ENCODE measurements around the gene SVOP.
"Not testable (repeated sequence)": the region's sequence is repeated elsewhere in the genome, so short reads cannot be mapped to it uniquely, and the experiment has no call there.

Gene SVOP

DNA sequence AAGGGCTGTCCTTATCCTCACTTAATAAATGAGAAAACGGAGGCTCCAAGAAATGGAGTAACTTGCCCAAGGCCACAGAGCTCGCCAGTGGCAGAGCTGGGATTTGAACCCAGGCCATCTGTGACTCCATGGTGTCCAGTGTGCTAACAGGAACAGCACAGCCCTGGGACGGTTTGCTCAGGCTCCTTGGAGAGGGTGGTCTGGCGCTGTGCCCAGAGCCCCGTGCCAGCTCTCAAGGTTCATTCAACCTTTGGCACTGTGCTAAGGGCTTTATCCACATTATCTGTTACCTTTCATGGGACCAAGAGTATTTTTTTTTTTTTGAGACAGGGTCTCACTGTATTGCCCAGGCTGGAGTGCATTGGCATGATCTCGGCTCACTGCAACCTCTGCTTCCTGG, 132.8 kb downstream of the SVOP start:
- no peak for DNase-seq (ENCODE audit: low read depth)

GRCh38 chr12:108886873-108887629, 133.8 kb downstream of the SVOP start:
- DNase-seq (ENCODE audit: low read depth) = no peak

DNA sequence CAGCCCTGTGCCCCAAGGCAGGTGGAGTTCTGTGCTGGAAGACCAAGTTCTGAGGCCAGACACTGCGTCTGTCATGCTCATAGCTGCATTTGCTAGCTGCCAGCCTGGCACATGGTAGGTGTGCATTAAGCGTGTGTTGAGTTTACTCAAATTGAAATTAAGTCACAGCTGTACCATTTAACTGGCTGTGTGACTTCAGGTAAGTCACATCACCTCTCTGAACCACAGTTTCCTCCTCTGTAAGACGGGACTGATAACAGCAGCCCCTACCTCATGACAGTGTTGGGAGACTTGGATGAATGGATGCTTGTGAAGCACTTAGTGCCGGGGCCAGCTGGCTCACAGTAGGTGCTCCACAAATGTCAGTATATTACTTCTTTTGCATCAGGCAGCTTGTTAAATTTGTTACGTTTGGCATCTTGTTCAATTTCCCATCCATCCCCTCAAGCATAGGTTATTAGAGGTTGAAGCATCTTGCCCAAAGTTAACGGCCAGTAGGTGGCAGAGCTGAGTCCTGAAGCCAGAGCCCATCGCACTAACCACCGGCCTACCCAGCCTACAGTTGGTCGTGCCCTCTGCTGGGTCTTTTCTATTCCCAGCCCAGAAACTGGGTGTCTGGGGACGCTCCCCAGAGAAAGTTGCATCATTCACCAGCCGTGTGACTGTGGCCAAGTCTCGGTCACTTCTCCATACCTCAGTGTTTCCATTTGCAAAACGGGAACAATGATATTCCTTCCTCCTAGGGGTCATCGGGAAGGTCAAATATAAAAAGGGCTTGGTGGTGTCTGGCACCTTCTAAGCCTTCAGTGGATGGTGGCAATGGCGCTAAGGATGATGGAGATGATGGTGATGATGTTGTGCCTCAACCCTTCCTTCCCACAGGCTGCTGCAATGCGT, 136.5 kb downstream of the SVOP start:
- peak; percentile 27 for DNase-seq (ENCODE audit: low read depth)

GRCh38 chr12:108881953-108882352, 138.9 kb downstream of the SVOP start:
- no peak for DNase-seq (ENCODE audit: low read depth)

DNA sequence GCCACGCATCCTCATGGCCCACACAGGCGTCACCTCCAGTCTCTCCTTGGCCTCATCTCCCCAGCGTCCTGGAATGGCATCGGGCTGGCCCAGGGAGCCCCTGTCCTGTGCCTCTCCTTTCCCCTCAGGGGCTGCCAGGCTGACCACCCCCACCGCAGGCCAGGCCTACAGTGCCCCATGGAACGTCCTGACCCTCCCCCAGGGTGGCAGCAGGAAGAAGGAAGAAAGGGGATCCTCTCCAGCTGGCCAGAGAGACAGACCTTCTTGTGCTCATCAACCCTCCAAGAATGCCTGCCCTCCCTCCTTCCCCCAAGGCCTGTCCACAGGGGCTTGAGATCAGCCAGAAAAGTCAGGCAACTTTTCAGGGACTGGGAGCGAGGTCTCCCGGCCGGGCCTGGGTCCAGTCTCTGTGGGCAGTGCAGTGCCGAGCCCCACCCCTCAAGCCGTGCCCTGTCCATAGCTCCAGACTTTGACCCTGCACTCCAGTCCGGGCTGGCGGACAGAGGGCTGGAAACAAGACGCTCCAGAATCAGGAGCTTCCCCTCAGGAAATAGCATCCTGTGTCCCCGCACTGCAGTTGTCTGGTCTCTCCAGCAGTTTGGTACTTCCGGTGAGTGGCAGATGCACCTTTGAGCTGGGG, 141.1 kb downstream of the SVOP start, which contains the start of gene DAO:
Gene DAO (plus strand): TSS at position 478 of the 640 bp plus-strand sequence. CDS start 4,915 bp downstream, outside the sequence.
- no peak for DNase-seq (ENCODE audit: low read depth)

DNA sequence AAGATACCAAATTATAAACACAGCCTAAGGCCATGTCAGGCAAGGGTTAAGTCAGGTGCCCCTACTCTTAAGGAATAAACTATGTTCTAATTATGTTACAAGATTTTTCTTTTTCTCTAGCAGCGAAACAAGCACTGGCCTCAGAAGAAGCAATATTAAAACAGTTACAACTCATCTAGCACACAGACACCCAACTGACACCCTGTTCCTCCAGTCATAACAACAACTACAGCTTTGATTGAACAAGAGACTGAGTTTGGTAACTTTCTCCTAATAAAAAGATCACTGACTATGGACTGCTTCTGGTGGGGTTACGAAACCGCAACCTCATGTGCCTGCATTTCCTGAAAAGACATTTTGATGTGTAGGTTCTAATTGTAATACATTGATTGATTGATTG, 144.3 kb downstream of the SVOP start:
- DNase-seq (ENCODE audit: low read depth) = no peak

DNA sequence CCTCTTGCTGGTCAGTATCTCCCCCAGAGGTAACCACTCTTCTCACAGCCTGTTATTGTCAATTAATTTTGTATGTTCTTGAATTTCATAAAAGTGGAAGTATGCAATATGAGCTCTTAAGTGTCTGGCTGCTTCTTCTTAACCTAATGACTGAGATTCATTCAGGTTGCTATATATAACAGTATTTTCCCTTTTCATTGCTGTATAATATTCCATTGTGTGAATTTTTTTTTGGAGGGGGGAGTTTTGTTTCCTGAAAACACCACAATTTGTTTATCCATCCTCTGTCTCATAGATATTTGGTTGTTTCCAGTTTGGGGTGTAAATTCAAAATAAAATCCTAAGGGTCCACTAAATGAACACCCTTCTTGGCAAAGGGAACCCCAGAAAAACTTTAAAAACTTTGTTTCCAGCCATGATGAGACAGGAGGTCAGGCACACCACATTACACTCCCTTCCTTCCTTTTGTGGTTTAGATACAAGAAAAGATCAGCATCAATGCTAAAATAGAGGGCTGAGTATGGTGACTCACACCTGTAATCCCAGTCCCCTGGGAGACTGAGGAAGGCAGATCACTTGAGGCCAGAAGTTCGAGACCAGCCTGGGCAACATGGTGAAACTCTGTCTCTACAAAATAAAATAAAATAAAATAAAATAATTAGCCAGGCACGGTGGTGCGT, 145.0 kb downstream of the SVOP start:
- no peak for DNase-seq (ENCODE audit: low read depth)

GRCh38 chr12:108875280-108875679, 145.6 kb downstream of the SVOP start:
- no peak for DNase-seq (ENCODE audit: low read depth)

GRCh38 chr12:108868781-108869180, 152.1 kb downstream of the SVOP start:
- DNase-seq (ENCODE audit: low read depth) = no peak

GRCh38 chr12:108866083-108866482, 154.8 kb downstream of the SVOP start:
- not testable (repeated sequence) for DNase-seq (ENCODE audit: low read depth)

DNA sequence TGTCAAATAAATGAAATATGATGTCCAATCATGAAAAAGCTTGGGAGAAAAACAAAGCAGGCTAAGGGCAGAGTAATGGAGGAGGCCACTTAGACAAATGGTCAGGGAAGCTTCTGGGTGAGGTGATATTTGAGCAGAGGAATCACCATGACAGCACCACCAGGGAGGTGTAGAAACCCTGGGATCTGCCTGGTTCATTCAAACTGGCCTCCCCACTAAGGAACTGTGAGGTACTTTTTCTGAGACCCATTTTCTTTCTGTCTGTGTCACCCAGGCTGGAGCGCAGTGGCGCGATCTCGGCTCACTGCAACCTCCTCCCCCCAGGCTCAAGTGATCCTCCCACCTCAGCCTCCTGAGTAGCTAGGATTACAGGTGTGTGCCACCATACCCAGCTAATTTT, 155.7 kb downstream of the SVOP start:
- DNase-seq (ENCODE audit: low read depth) = no peak

DNA sequence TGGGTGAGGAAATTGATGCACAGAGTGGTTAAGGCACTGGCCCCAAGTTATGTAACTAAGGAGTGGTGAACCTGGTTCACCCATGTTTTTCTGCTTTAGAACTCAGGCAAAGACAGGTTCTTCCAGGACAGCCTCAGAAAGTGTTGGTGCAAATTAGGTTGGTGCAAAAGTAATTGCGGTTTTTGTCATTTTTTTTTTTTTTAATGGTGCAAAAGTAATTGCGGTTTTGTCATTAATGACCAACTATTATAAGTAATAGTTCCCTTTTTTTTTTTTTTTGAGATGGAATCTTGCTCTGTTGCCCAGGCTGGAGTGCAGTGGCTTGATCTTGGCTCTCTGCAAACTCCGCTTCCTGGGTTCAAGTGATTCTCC, 158.3 kb downstream of the SVOP start:
- DNase-seq (ENCODE audit: low read depth) = no peak

DNA sequence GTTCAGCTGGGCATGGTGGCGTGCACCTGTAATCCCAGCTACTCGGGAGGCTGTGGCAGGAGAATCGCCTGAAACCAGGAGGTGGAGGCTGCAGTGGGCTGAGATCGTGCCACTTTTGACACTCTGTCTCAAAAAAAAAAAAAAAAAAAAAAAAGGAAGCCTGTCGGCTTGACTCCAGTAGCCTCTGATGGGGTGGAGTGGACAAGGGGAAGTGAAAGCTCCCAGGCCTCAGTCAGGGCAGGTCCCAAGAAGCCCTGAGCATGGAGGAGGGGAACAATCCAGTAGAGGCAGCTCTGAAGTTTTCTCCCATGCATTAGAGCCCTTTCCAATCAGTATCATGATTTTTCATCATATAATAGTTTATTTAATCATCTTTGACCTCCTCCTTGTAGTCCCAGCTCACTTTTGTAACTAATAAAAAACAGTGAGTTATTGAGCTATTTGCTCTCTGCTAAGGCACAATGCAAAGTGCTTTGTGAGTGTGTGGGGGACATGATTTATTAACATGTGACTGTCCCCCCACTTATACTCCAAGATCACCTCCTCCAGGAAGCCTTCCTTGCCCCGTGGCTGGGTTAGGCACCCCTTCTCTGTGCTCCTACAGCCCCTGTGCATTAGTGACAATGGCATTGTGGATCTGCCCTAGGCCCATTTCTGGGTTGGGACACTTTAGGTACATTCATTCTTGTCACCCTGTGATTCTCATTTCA, 158.8 kb downstream of the SVOP start:
- DNase-seq (ENCODE audit: low read depth) = no peak

GRCh38 chr12:108860443-108860842, 160.4 kb downstream of the SVOP start:
- DNase-seq (ENCODE audit: low read depth) = no peak

DNA sequence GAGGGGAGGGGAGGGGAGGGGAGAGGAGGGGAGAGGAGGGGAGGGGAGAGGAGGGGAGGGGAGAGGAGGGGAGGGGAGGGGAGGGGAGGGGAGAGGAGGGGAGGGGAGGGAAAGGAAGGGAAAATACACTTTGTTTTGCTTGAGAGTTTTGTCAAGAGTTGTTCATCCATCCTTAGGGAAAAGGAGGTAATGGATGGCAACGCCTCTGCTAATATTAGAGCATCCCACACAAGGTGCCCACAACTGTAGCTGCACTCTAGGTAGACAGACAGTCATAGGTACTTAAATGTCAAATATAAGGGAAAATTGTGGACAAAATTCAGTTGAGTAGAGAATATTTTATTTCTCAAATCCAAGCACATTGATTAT, 161.0 kb downstream of the SVOP start:
- DNase-seq (ENCODE audit: low read depth) = no peak

DNA sequence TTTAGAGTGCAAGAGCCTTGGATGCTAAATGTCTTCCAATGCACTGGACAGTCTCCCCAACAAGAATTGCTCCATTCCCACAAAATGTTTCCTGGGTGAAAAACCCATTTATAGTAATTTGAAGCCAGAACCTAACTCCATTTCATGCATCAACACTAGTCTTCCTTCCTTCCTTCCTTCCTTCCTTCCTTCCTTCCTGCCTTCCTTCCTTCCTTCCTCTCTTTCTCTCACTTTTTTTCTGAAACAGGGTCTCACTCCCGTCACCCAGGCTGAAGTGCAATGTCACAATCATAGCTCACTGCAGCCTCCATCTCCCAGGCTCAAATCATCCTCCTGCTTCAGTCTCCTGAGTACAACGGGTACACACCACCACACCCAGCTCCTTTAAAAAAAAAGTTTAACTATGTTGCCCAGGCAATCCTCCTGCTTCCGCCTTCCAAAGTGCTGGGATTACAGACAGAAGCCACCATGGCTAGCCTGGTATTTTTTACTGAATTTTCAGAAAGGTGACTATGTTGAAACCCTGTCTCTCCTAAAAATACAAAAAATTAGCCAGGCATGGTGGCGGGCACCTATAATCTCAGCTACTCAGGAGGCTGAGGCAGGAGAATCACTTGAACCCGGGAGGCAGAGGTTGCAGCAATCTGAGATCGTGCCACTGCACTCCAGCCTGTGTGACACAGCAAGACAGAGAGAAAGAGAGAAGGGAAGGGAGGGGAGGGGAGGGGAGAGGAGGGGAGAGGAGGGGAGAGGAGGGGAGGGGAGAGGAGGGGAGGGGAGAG, 161.5 kb downstream of the SVOP start:
- not testable (repeated sequence) for DNase-seq (ENCODE audit: low read depth)

DNA sequence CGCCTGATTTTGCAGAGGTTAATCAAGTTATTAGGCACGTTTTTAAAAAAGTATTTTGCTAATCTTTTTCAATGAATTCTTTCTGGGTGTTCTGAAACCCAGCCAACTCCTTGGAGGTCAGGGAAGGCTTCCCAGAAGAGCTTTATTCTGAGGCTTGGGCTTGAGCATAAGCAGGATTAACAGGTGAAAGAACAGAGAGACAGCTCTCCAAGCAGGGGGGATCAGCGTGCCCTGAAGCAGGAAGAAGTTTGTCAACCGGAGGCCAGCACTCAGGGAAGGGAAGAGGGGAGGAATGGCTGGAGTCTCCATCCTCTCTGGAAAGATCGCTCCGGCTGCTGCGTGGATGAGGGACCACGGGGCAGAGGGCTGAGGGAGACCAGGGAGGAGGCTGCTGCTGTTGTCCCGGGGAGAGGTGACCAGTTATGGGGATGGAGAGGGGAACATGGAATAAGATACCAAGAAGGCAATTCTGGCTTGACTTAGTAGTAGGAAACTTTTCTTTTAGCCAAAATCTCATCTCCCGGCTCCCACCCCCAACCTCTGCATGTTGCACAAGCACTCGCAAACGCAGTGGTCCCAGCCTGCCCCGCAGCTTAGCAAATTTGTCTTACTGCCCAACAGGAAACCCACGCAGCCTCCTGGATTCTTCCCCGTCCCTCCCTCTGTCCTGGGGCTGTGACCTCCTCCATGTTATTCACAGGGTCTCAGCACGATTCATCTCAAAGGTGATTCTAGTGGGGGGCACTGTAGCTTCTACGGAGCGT, 162.4 kb downstream of the SVOP start:
- no peak for DNase-seq (ENCODE audit: low read depth)
